Spleen (tissue), 7 donors: ENCODE results near the gene PRICKLE3.

Experiments used
- POLR2A ChIP-seq, 3 donors: fragments of 450-650 bp; IDR thresholded peaks; one replicate each; pipeline ENCODE4 v1.5.1; 2017; ENCODE audit warnings: antibody characterized with exemption in 3 of 3, mild to moderate bottlenecking in 1 of 3
- POLR2AphosphoS5 ChIP-seq, 3 donors: sonication (generic); formaldehyde crosslinking; IDR thresholded peaks; one replicate each; pipeline ENCODE4 v1.5.1; 2017; ENCODE audit warnings: antibody characterized with exemption in 3 of 3
- TF ChIP-seq, protein P1 (sequence below), 11 experiments: fragments of 200-600 bp in 7 of 11; fragments of 450-650 bp in 4 of 11; sonication (generic) in 4 of 11; IDR thresholded peaks in 8 of 11; conservative IDR thresholded peaks in 3 of 11; 1 replicate in 7 of 11; 2 replicates in 4 of 11; pipeline versions ENCODE4 v1.4.0 to v1.8.0; 2016 to 2021; ENCODE audit warnings: antibody characterized with exemption in 11 of 11, inconsistent platforms in 4 of 11, mild to moderate bottlenecking in 1 of 11
- donor health status: DM: no; HTN: no; CAD: no; lungs with moderate emphysema.
- donor health status: DM: no; HTN: no; CAD: no.
- donor health status: DM: no; HTN: no; CAD: no.

DNA sequence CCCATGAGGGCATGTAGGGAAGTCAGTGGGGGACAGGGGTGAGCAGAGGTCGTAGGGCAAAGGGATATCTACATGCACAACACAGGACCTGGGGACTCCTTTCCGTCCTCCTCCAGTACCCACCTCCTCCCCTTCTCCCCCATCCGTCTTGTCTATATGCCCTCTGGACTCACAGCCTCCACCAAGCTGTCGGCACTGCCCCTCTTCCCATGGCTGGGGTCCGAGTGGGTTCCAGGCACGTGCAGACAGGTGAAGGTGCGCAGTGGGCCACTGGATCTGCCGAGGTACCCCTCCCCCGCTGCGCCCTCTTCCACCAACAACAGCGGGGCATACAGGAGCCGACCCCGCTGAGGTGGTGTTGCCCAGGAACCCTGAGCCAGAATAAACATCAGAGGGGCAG lies 19.3 kb upstream of the PRICKLE3 start:
- TF ChIP-seq, protein P1, sequence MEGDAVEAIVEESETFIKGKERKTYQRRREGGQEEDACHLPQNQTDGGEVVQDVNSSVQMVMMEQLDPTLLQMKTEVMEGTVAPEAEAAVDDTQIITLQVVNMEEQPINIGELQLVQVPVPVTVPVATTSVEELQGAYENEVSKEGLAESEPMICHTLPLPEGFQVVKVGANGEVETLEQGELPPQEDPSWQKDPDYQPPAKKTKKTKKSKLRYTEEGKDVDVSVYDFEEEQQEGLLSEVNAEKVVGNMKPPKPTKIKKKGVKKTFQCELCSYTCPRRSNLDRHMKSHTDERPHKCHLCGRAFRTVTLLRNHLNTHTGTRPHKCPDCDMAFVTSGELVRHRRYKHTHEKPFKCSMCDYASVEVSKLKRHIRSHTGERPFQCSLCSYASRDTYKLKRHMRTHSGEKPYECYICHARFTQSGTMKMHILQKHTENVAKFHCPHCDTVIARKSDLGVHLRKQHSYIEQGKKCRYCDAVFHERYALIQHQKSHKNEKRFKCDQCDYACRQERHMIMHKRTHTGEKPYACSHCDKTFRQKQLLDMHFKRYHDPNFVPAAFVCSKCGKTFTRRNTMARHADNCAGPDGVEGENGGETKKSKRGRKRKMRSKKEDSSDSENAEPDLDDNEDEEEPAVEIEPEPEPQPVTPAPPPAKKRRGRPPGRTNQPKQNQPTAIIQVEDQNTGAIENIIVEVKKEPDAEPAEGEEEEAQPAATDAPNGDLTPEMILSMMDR (IDR thresholded peaks at IDR 0.05 in 8 of 11, conservative IDR thresholded peaks at IDR 0.05 in 3 of 11) = no peak
- TF ChIP-seq POLR2AphosphoS5 (IDR thresholded peaks at IDR 0.05) (no peak), POLR2A (IDR thresholded peaks at IDR 0.05) (no peak)
